HPDE6-E6E7 (cell line): ENCODE measurements around the gene GLIS2.

ENCODE experiments used
- DNase-seq: peaks from one replicate; pipeline ENCODE4 v3.0.0; 2011; ENCODE audit warnings: missing footprints; ENCODE audit errors: extremely low spot score

GLIS2 gene

GRCh38 chr16:4350787-4351659, 35.2 kb downstream of the GLIS2 start, which contains the start of gene PAM16:
PAM16 (minus strand) TSS chr16:4351321; CDS start chr16:4351234, 87 bp downstream.
- DNase-seq: no peak

GRCh38 chr16:4351880-4352279, 36.0 kb downstream of the GLIS2 start:
- no peak for DNase-seq

GRCh38 chr16:4352843-4353242, 37.0 kb downstream of the GLIS2 start:
- no peak for DNase-seq

GRCh38 chr16:4353675-4354074, 37.8 kb downstream of the GLIS2 start:
- no peak for DNase-seq

- no peak for DNase-seq
These were observed 38.9 kb downstream of the GLIS2 start for GRCh38 chr16:4354512-4355409.

GRCh38 chr16:4356820-4357219, 41.0 kb downstream of the GLIS2 start:
- DNase-seq: no peak

GRCh38 chr16:4358236-4358635, 42.4 kb downstream of the GLIS2 start:
- no peak for DNase-seq

- DNase-seq: no peak
These were observed 43.1 kb downstream of the GLIS2 start for GRCh38 chr16:4358831-4359561.

GRCh38 chr16:4359914-4360313, 44.0 kb downstream of the GLIS2 start:
- DNase-seq: no peak

- DNase-seq: no peak
These were observed 44.7 kb downstream of the GLIS2 start for GRCh38 chr16:4360538-4361021.

- DNase-seq: no peak
These were observed 45.4 kb downstream of the GLIS2 start for GRCh38 chr16:4361033-4361943.

- no peak for DNase-seq
These were observed 46.1 kb downstream of the GLIS2 start for GRCh38 chr16:4361944-4362311.

GRCh38 chr16:4362476-4363135, 46.7 kb downstream of the GLIS2 start:
- DNase-seq: no peak

GRCh38 chr16:4364196-4365013, 48.5 kb downstream of the GLIS2 start:
- DNase-seq: no peak

GRCh38 chr16:4365014-4365406, 49.1 kb downstream of the GLIS2 start:
- no peak for DNase-seq

GRCh38 chr16:4365615-4366014, 49.7 kb downstream of the GLIS2 start:
- DNase-seq: no peak

- DNase-seq: no peak
These were observed 50.1 kb downstream of the GLIS2 start for GRCh38 chr16:4366016-4366415.

- no peak for DNase-seq
These were observed 51.6 kb downstream of the GLIS2 start for GRCh38 chr16:4367393-4367856.
